HCT116 (cell line): ENCODE results near the gene PPP4R3A.

ENCODE experiments used
- POLR2A ChIP-seq: IDR thresholded peaks from 2 replicates; pipeline ENCODE4 v1.7.0; 2011; ENCODE audit warnings: borderline replicate concordance; ENCODE audit not compliant: insufficient read depth, insufficient read length; ENCODE audit errors: extremely low read depth
- YY1 ChIP-seq: IDR thresholded peaks from 2 replicates; pipeline ENCODE4 v1.6.1; 2011; ENCODE audit warnings: low read length, low read depth, moderate library complexity, mild to moderate bottlenecking; ENCODE audit not compliant: insufficient replicate concordance; ENCODE audit errors: extremely low read depth

DNA sequence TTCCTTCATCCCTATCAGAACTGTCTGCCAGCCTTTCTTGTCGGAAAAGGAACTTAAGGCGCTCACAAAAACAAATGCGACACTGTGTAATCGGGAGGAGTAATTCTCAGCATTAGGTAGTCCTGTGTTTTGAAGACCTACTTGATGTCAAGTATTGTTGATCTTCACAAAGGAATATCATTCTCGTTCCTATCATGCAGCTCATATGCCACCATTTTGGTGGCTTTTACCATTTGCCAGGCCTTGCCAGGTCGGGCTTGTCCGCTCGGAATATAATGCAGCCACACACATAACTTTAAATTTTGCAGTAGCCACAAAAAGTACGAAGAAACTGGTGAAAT lies 903 bp upstream of the PPP4R3A start:
- TF ChIP-seq POLR2A (no peak), YY1 (peak; percentile 10)
